NCI-H460 (cell line): ENCODE data around the gene TNIK. TPM values are rescaled to one million over a fixed set of nuclear protein-coding genes. Genes with fewer than 3 reads are reported as not detected.
"Not testable (repeated sequence)": the region's sequence is repeated elsewhere in the genome, so short reads cannot be mapped to it uniquely, and the experiment has no call there.

Experiments used
- DNase-seq: peaks from one replicate; pipeline ENCODE4 v3.0.0-alpha.2; 2016; ENCODE audit warnings: low read depth; ENCODE audit errors: extremely low read depth
- total RNA-seq: library from RNA; depleted of rRNA; stranded (reverse); fragments of >200 nt; shearing (Covaris generic); gene quantifications from 2 replicates; pipeline ENCODE4 v1.2.3, GENCODE V29; 2014

TNIK gene
- total RNA-seq, 1 experiment from 2014 or later: 1.1 TPM

- DNase-seq: no peak
These were observed 88.9 kb downstream of the TNIK start for GRCh38 chr3:171371354-171371753.

GRCh38 chr3:171369156-171369555 lies 91.0 kb downstream of the TNIK start:
- DNase-seq: no peak

DNA sequence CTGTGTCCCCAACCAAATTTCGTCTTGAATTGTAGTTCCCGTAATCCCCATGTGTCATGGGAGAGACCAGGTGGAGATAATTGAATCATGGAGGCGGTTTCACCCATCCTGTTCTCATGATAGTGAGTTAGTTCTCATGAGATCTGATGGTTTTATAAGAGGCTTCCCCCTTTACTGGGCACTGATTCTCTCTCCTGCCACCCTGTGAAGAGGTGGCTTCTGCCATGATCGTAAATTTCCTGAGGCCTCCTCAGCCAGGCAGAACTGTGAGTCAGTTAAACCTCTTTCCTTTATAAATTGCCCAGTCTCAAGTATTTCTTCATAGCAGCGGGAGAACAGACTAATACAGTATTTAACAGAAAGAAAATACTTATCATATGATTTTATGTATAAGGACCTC lies 93.5 kb downstream of the TNIK start:
- DNase-seq: not testable (repeated sequence)

- no peak for DNase-seq
These were observed 94.2 kb downstream of the TNIK start for GRCh38 chr3:171366043-171366442.

GRCh38 chr3:171365489-171365888 lies 94.7 kb downstream of the TNIK start:
- no peak for DNase-seq

- no peak for DNase-seq
These were observed 95.7 kb downstream of the TNIK start for GRCh38 chr3:171364500-171364899.

- no peak for DNase-seq
These were observed 97.0 kb downstream of the TNIK start for GRCh38 chr3:171363202-171363601.

- DNase-seq: no peak
These were observed 97.6 kb downstream of the TNIK start for GRCh38 chr3:171362575-171362974.

DNA sequence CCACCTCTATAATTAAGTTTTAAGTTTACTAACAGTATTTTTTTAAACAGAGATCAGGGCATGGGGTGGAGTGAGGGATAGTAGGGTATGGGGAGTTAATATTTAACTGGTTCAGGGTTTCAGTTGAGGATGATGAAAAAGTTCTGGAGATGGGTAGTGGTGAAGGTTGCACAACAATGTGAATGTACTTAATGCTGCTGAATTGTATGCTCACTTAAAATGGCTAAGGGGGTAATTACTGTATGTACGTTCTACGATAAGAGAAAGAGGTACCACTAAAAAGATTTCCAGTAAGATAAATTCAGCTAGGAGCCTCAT lies 101.4 kb downstream of the TNIK start:
- no peak for DNase-seq

DNA sequence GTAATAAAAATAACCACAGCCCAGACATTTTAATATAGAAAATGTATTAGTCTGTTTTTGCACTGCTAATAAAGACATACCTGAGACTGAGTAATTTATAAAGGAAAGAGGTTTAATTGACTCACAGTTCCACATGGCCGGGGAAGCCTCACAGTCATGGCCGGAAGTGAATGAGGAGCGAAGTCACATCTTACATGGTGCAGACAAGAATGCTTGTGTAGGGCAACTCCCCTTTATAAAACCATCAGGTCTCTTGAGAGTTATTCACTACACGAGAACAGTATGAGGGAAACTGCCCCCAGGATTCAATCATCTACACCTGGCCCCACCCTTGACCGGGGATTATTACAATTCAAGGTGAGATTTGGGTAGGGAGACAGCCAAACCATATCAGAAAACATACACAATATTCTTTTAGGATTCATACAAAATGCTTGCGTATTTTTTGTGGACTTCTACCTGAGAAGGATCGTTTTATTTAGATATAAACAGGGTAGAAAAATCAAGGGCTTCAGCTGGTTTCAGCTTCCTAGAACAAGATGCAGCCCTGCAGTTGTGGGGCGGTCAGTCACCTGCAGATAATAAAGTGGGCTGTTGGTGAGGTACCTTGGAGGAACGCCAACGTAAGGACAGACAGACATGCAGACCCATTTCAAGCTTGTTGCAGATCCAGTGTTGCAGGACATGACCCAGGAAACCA lies 101.9 kb downstream of the TNIK start:
- DNase-seq: no peak

DNA sequence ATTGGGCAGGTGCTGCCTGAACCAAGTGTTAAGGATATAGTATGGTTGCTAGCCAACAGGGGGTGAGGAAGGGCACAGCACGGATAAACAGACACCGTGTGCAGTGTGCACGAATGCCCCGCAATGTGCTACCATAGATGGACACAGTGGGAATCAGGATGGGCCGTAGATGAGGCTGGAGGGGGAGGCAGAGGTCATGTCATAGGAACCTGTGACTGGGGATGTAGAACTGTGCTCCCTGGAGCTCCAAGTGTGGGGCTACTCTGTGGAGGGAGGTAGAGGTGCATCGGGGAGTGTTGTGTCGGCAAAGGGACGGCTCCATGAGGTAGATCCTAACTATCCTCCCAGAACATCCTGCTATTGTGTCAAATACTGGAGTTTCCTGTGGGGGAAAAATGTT lies 102.5 kb downstream of the TNIK start:
- DNase-seq: no peak

- DNase-seq: no peak
These were observed 104.0 kb downstream of the TNIK start for GRCh38 chr3:171356251-171356650.

DNA sequence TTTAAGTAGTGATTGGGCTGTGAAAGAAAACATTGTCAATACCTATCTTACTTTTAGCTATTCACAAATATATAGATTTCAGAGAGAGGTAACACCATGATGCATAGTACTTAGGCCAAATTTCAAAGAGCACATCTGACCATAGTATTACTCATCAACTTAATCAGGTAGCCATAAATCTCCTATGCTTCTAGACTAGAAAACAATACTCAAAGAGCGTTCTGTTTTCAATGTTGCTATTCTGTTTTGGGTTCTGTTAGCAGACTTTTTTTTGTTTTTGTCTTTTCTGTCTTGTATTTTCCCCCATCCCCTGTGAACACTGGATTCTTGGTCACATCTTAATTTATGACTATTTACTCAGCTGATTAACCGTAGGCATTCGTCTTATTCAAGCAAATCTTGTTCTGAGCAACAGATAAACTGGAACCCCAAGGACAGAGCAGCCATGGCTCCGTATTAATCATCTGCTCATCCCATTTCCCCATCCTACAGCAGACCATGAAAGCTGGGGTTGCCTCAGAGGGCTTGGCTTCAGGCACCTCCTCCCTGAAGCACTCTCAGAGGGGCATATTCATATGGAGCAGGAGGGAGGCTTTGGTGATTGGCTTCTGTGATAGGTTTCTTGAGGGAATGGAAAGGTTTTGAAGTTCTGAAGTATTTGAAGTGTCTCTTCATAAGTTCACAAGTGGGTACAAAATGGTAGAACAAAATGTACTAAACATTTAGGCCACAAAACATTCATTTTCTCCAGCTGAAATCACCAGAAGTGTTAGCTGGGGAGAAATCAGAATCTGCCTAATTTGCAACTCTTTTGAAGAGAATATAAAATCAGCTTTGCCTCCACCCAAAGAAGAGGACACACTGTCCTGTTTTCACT lies 105.3 kb downstream of the TNIK start:
- no peak for DNase-seq

GRCh38 chr3:171354049-171354705 lies 106.0 kb downstream of the TNIK start:
- no peak for DNase-seq

DNA sequence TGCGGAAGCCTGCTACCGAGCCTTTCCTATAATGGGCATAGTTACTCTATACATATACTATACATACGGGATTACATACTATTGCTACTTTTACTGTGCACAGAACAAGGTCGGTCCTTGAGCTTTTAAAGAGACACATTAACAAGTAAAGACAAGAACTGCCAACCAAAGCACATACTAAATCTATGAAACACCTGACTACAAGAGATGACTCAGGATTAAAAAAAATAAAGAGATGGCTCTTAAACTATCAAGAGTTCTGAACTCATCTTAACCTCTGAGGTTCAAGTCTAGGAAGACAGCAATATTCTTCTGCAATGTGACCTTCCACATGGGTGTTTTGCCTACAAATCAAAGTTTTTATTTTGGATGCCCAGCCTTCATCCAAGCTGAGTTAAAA lies 106.8 kb downstream of the TNIK start:
- no peak for DNase-seq

DNA sequence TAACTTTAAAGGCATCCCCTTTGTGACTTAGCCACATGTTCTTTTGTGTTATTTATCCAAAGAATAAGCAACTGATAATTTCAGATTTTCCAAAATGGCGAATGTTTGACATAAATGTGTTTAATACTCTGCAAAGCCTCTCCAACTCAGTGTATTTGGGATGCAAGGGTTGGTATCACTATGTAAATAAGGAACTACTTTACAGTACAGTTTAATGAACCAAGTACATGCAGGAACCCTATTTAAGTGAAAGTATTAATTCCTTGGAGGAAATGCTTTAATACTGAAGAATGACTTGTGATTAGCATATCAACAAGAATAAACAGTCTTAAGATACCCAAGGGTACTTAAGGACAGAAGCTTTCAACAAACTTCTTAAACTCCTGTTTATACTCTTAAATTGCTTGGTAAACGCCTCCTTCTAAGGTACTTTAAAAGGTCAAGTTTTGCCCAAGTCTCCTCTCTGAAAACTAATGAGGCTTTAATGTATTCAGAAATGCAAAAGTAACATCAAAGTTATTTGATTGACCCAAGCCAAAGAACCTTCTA lies 107.7 kb downstream of the TNIK start:
- no peak for DNase-seq

DNA sequence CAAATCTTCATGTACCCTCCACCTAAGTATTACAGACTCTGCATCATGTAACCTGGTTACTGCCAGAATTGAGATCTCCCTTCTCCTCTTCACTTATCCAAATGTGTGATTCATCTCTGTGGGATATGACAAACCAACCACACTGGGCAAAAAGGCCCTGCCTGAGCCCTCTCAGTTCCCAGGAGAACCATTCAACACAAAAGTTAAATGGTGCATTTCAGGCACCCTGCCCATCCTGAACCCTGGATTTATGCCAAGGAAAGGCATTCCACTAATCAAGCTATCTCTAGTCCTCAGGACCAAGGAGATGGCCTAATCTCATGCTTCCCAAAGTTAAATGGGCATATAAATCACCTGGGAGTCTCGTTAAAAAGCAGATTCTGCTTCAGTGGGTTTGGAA lies 108.5 kb downstream of the TNIK start:
- no peak for DNase-seq

DNA sequence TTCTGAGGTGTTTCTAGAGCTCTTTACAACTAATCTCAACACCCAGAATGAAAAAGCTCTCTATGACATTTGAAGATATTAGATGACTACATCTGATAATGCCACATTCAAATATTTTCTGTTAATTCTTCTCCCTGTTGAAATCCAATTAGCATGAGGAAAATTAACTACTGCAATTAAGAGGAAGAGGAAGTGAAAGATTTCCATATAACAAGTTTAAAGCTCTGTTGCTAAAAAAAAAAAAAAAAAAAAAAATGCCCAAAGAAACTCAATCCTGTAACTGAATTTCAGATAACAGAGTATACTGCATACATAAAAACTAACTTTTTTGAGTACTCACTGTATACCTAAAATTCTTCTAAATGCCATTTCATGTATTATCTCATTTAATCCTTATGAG lies 109.8 kb downstream of the TNIK start:
- DNase-seq: no peak

GRCh38 chr3:171349392-171349791 lies 110.8 kb downstream of the TNIK start:
- no peak for DNase-seq

DNA sequence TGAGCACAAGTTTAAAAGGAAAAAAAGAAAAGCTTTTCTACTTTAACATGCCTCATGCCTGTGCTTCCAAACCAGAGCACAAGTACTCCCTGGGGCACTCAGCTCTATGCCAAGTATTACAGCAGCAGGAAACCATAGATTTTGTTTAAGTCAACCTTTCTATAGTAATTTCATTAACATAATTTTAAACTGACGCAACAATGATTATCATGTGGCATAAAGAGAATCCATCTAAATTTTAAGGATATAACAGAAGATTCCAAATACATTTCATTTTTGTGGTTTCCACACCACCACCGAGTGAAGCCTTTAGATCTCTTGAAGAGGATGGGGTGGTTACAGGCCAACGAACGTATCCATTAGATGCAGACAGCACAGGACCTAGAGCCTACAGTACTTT lies 112.1 kb downstream of the TNIK start:
- no peak for DNase-seq

DNA sequence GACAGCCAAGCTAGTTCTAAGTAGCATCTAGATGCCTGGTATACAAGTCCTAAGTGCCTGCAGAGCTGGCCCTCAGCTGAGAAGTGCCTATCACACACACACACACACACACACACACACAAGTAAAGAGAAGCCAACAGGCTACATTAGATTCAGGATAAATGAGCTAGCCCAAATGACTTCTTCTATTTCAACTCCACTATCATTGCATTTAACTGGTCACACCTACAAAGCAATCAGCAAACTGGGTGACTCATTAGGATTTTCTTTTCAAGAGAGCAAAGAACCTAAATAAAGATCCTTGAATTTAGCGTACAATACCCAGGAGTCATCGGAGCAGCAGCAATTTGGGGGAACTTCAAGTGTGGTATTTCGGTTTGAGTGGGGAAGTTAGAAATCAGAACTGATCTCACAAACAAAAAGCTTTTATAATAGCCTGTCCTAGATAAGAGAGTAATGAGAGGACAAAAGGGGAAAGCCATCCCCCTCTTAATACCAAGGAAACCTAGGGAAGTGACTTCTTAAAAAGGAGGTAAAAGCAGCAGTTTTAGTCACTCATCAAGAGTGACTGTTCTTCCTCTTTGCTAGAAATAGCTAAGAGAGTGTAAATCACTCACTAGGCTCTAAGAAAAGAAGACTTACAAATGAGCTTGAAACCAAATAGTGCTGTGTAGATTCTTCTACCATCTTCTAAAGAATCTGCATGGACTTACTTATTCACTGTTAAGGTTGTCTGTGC lies 112.7 kb downstream of the TNIK start:
- DNase-seq: no peak
